HG03558 (cell line): Measurements from ENCODE around the gene TWNK.

Source experiments
- ATAC-seq: cut with Tn5 transposase; IDR thresholded peaks from one replicate; pipeline ENCODE4 v1.9.1; 2021; ENCODE audit warnings: moderate number of reproducible peaks; ENCODE audit not compliant: unreplicated experiment; ENCODE audit errors: extremely low read depth

The TWNK gene

GRCh38 chr10:101042118-101042517 lies 54.8 kb downstream of the TWNK start:
- ATAC-seq = no peak

GRCh38 chr10:101042667-101043362 lies 55.5 kb downstream of the TWNK start:
- peak; percentile 76 for ATAC-seq

- no peak for ATAC-seq
Observed at GRCh38 chr10:101043363-101043707, 56.0 kb downstream of the TWNK start.
